ENCODE results near the gene GNAI3. TPM values are rescaled to one million over a fixed set of nuclear protein-coding genes. Genes with fewer than 3 reads are reported as not detected.
A peak's percentile ranks its signal among the peaks of the same experiment; 100 is the strongest.

The GNAI3 gene
- total RNA-seq (2022) = 6.2 and 6.4 TPM in 2 replicates
- percentile 77 among the genes with signal in this experiment for Bru-seq, nascent RNA
- BruChase-seq, experiment 1, labeled RNA remaining after a 2-hour chase = percentile 80 among the genes with signal in this experiment
- percentile 88 among the genes with signal in this experiment for BruChase-seq, experiment 2, labeled RNA remaining after a 6-hour chase
- long read RNA-seq, full-length matches to known transcripts = 202 of 207 reads
- long read RNA-seq, partial matches to known transcripts = 2 of 207 reads
- long read RNA-seq, other reads (novel, unspliced or antisense) = 3 of 207 reads

- Mint-ChIP-seq H3K27ac (ENCODE audit: unreplicated experiment) (peak within 1 kb of the TSS; percentile 99), H3K4me3 (ENCODE audit: unreplicated experiment) (peak within 1 kb of the TSS; percentile 97), H3K27me3 (ENCODE audit: insufficient read depth, unreplicated experiment) (peaks cover 3% of the 10 kb centered on the region), H3K36me3 (ENCODE audit: insufficient read depth, unreplicated experiment) (peaks cover 15% of the 10 kb centered on the region), H3K9me3 (ENCODE audit: unreplicated experiment) (no peaks in the 10 kb centered on the region), H3K4me1 (ENCODE audit: low read depth, unreplicated experiment) (peaks cover 9% of the 10 kb centered on the region)
- Histone ChIP-seq H3K4me3 (ENCODE audit: low read depth, low read length) (peak within 1 kb of the TSS; percentile 94), H3K9me3 (no peaks in the 10 kb centered on the region), H3K36me3 (ENCODE audit: control insufficient read depth, insufficient read depth, low read length) (no peaks in the 10 kb centered on the region), H3K27me3 (replicated peaks; ENCODE audit: control insufficient read depth, insufficient read depth, low read length) (no peaks in the 10 kb centered on the region), H3K4me1 (peaks cover 12% of the 10 kb centered on the region)
- intact Hi-C loops (cut with micrococcal nuclease; ENCODE audit: unreplicated experiment) = loop anchor here (5.0 kb wide), 1 partner anchor 94 kb away; no protein-coding TSS in a partner anchor
- DNase-seq = peak; percentile 89 to 92
- POLR2A ChIA-PET = interaction anchor here (0.6 to 1.5 kb wide), 14 partner anchors 14 to 266 kb away, joined by 3 to 14 read pairs (median 4); partner anchors contain the start of genes AMPD2, EPS8L3, GNAT2 and GSTM4
- CTCF ChIA-PET = interaction anchor here (0.6 to 2.3 kb wide), 11 partner anchors 13 to 436 kb away, joined by 3 to 14 read pairs (median 4); partner anchors contain the start of genes AHCYL1 and CYB561D1
- TF ChIP-seq CTCF (IDR thresholded peaks at IDR 0.05; ENCODE audit: insufficient read depth in 1 of 2, low read depth in 1 of 2, low read length in 1 of 2, severe bottlenecking in 1 of 2, unreplicated experiment in 1 of 2) = no peak
- no TSS peak for BruUV-seq (replicated peaks)
Measured at GRCh38 chr1:109548321-109549267, at the start of gene GNAI3. Gene GNAI3 (plus strand): TSS chr1:109548615. CDS start chr1:109548721, 106 bp downstream.

GRCh38 chr1:109499081-109499480 lies 49.3 kb upstream of the GNAI3 start:
- no peak overlapping the region for H3K4me3 ChIP-seq (ENCODE audit: low read depth, low read length)
- H3K36me3 Mint-ChIP-seq (ENCODE audit: insufficient read depth, unreplicated experiment) = peaks cover 4% of the 10 kb centered on the region
- H3K27me3 ChIP-seq (replicated peaks; ENCODE audit: control insufficient read depth, insufficient read depth, low read length) = no peaks in the 10 kb centered on the region
- H3K4me1 ChIP-seq = no peaks in the 10 kb centered on the region
- H3K9me3 Mint-ChIP-seq (ENCODE audit: unreplicated experiment) = no peaks in the 10 kb centered on the region
- TF ChIP-seq CTCF (IDR thresholded peaks at IDR 0.05; ENCODE audit: insufficient read depth in 1 of 2, low read depth in 1 of 2, low read length in 1 of 2, severe bottlenecking in 1 of 2, unreplicated experiment in 1 of 2) = no peak
- H3K27me3 Mint-ChIP-seq (ENCODE audit: insufficient read depth, unreplicated experiment) = no peaks in the 10 kb centered on the region
- H3K36me3 ChIP-seq (ENCODE audit: control insufficient read depth, insufficient read depth, low read length) = no peaks in the 10 kb centered on the region
- no peak for DNase-seq
- intact Hi-C loops (cut with micrococcal nuclease; ENCODE audit: unreplicated experiment) = no loop called here
- no peak overlapping the region for H3K4me3 Mint-ChIP-seq (ENCODE audit: unreplicated experiment)
- POLR2A ChIA-PET = no interaction called here
- no peaks in the 10 kb centered on the region for H3K4me1 Mint-ChIP-seq (ENCODE audit: low read depth, unreplicated experiment)
- BruUV-seq (replicated peaks) = no TSS peak
- H3K9me3 ChIP-seq = no peaks in the 10 kb centered on the region
- no peak overlapping the region for H3K27ac Mint-ChIP-seq (ENCODE audit: unreplicated experiment)
- CTCF ChIA-PET = interaction anchor here (1.0 to 11.6 kb wide), 2 partner anchors 9 to 32 kb away, joined by 3 to 131 read pairs; no protein-coding TSS in a partner anchor

All from Caco-2 (cell line).